MM.1S (cell line): ENCODE data around the gene GATC.

Experiments used
- EZH2 ChIP-seq: fragments of 300-600 bp; sonication (generic); optimal IDR thresholded peaks from 2 replicates; pipeline ENCODE3; 2017; ENCODE audit warnings: low read depth, mild to moderate bottlenecking, antibody characterized with exemption, low read length, mixed read lengths
- EZH2phosphoT487 ChIP-seq: fragments of 300-600 bp; sonication (generic); IDR thresholded peaks from 2 replicates; pipeline ENCODE4 v1.6.1; 2018; ENCODE audit warnings: antibody characterized with exemption, low read length
- TF ChIP-seq, protein P1 (sequence below): fragments of 300-600 bp; sonication (generic); IDR thresholded peaks from 2 replicates; pipeline ENCODE4 v1.5.1; 2016; ENCODE audit warnings: antibody characterized with exemption, low read length, mixed read lengths

DNA sequence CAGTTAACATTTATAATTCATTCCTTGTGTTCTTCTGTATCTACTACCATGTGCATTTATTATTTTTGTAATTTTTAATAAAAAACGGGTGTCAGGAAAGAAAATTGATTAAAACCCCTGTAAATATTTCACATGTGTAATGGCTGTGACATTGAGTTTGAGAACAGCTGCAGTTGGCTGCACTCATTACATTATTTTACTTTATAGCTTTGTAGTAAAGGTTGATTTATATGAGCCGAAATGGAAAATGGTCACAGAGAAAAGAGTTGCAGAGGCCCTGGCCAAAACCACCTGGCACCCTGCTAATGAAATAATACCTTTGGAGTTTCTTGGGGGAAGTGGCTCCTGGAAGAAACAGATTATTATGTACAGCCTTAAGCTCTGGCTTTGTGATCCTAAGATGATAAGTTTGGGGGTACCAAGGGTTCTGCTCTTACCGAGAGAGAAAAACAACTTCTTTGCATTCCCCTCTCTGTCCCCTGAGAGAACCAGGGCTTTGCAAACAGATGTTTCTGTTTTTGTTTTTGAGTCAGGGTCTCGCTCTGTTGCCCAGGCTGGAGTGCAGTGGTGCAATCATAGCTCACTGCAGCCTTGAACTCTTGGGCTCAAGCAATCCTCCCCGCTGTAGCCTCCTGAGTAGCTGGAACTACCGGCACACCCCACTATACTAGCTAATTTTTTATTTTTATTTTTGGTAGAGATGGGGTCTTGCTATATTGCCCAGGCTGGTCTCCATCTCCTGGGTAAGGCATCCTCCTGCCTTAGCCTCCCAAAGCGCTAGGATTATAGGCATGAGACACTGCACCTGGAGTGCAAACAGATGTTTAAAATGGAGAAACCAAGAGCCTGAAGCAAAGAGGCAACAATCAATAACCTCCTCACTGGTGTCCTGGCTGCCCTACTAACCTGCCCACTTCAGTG is 40.0 kb downstream of the GATC start:
- TF ChIP-seq, protein P1, sequence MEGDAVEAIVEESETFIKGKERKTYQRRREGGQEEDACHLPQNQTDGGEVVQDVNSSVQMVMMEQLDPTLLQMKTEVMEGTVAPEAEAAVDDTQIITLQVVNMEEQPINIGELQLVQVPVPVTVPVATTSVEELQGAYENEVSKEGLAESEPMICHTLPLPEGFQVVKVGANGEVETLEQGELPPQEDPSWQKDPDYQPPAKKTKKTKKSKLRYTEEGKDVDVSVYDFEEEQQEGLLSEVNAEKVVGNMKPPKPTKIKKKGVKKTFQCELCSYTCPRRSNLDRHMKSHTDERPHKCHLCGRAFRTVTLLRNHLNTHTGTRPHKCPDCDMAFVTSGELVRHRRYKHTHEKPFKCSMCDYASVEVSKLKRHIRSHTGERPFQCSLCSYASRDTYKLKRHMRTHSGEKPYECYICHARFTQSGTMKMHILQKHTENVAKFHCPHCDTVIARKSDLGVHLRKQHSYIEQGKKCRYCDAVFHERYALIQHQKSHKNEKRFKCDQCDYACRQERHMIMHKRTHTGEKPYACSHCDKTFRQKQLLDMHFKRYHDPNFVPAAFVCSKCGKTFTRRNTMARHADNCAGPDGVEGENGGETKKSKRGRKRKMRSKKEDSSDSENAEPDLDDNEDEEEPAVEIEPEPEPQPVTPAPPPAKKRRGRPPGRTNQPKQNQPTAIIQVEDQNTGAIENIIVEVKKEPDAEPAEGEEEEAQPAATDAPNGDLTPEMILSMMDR = no peak
- TF ChIP-seq EZH2 = no peak
- no peak for TF ChIP-seq EZH2phosphoT487
